Mesenteric fat pad (tissue), 1 donor: ENCODE results near the gene BTBD9. TPM values are rescaled to one million over a fixed set of nuclear protein-coding genes. Genes with fewer than 3 reads are reported as not detected.
"Not testable (repeated sequence)": the region's sequence is repeated elsewhere in the genome, so short reads cannot be mapped to it uniquely, and the experiment has no call there.

Experiments used
- DNase-seq: peaks from one replicate; pipeline ENCODE4 v3.0.0-alpha.2; 2020; ENCODE audit warnings: low spot score
- total RNA-seq: library from RNA; stranded (reverse); fragmentation: NEBNext Ultra II Directional; extraction: Animal tissue kit (Norgen Biotek cat#: 25700); gene quantifications from one replicate; pipeline ENCODE4 v1.2.1, GENCODE V29; 2021
- donor health status: DM: yes; HTN: yes; CAD: no.

The BTBD9 gene
- total RNA-seq, 1 donor from 2014 or later = 15.6 TPM

GRCh38 chr6:38349221-38349620 is 290.5 kb downstream of the BTBD9 start:
- no peak for DNase-seq

- DNase-seq = no peak
Measured at GRCh38 chr6:38348371-38348770, 291.4 kb downstream of the BTBD9 start.

- not testable (repeated sequence) for DNase-seq
Measured at GRCh38 chr6:38347829-38348228, 291.9 kb downstream of the BTBD9 start.

GRCh38 chr6:38346291-38347079 is 293.2 kb downstream of the BTBD9 start:
- DNase-seq = no peak

GRCh38 chr6:38345586-38345985 is 294.1 kb downstream of the BTBD9 start:
- DNase-seq = no peak

- DNase-seq = no peak
Measured at GRCh38 chr6:38341496-38341895, 298.2 kb downstream of the BTBD9 start.

- no peak for DNase-seq
Measured at GRCh38 chr6:38339914-38340313, 299.8 kb downstream of the BTBD9 start.

- DNase-seq = no peak
Measured at GRCh38 chr6:38337819-38338465, 301.8 kb downstream of the BTBD9 start.

GRCh38 chr6:38336922-38337321 is 302.8 kb downstream of the BTBD9 start:
- DNase-seq = no peak

- no peak for DNase-seq
Measured at GRCh38 chr6:38326837-38327236, 312.9 kb downstream of the BTBD9 start.

GRCh38 chr6:38323216-38323615 is 316.5 kb downstream of the BTBD9 start:
- DNase-seq = no peak

- no peak for DNase-seq
Measured at GRCh38 chr6:38322138-38322537, 317.6 kb downstream of the BTBD9 start.

- DNase-seq = no peak
Measured at GRCh38 chr6:38320843-38321242, 318.9 kb downstream of the BTBD9 start.

- no peak for DNase-seq
Measured at GRCh38 chr6:38320358-38320757, 319.4 kb downstream of the BTBD9 start.

- no peak for DNase-seq
Measured at GRCh38 chr6:38319256-38320212, 320.2 kb downstream of the BTBD9 start.

GRCh38 chr6:38316099-38316868 is 323.4 kb downstream of the BTBD9 start:
- DNase-seq = no peak

- DNase-seq = no peak
Measured at GRCh38 chr6:38311201-38311600, 328.5 kb downstream of the BTBD9 start.

GRCh38 chr6:38310061-38310460 is 329.7 kb downstream of the BTBD9 start:
- DNase-seq = no peak

- no peak for DNase-seq
Measured at GRCh38 chr6:38307740-38308139, 332.0 kb downstream of the BTBD9 start.

- DNase-seq = no peak
Measured at GRCh38 chr6:38306931-38307330, 332.8 kb downstream of the BTBD9 start.
